Measurements from ENCODE around the gene RAB31.

The RAB31 gene

DNA sequence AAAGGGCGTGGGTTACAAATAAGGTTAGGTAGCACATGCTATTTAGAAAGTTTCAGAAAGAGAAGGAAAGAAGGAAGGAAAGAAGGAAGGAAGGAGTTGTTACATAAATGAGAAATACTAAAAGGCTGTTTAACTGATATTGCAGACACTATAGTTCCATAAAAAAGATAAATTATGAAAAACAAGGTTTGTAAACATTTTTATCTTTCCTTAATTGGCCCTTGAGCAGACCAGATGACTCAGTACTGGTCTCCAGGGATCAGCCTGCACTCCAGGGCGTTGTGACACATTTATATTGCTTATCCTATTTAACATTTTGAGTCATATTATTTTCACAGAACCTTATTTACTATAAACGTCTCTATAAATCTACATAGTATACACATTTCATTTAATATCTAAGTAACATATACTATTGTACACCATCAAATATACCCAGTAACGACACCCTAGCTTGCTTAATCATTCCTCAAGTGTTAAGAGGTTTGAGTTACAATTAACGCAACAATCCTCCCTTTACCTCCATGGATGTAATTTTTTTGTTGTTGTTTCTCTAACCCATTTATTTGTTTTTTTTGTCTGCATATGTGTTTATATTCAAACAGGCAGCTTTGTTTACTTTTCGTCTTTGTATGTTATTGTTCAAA lies 2.8 kb upstream of the RAB31 start:
- POLR2A ChIA-PET, result no interaction called here
- no peak for DNase-seq (ENCODE audit: extremely low spot score)
- TF ChIP-seq, protein P1, sequence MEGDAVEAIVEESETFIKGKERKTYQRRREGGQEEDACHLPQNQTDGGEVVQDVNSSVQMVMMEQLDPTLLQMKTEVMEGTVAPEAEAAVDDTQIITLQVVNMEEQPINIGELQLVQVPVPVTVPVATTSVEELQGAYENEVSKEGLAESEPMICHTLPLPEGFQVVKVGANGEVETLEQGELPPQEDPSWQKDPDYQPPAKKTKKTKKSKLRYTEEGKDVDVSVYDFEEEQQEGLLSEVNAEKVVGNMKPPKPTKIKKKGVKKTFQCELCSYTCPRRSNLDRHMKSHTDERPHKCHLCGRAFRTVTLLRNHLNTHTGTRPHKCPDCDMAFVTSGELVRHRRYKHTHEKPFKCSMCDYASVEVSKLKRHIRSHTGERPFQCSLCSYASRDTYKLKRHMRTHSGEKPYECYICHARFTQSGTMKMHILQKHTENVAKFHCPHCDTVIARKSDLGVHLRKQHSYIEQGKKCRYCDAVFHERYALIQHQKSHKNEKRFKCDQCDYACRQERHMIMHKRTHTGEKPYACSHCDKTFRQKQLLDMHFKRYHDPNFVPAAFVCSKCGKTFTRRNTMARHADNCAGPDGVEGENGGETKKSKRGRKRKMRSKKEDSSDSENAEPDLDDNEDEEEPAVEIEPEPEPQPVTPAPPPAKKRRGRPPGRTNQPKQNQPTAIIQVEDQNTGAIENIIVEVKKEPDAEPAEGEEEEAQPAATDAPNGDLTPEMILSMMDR (IDR thresholded peaks at IDR 0.05; ENCODE audit: control extremely low read depth, extremely low read depth, low read depth, missing control alignments), result no peak
- CTCF ChIA-PET, result interaction anchor here (0.9 kb wide), 1 partner anchor 45 kb away, joined by 3 read pairs; no protein-coding TSS in a partner anchor

DNA sequence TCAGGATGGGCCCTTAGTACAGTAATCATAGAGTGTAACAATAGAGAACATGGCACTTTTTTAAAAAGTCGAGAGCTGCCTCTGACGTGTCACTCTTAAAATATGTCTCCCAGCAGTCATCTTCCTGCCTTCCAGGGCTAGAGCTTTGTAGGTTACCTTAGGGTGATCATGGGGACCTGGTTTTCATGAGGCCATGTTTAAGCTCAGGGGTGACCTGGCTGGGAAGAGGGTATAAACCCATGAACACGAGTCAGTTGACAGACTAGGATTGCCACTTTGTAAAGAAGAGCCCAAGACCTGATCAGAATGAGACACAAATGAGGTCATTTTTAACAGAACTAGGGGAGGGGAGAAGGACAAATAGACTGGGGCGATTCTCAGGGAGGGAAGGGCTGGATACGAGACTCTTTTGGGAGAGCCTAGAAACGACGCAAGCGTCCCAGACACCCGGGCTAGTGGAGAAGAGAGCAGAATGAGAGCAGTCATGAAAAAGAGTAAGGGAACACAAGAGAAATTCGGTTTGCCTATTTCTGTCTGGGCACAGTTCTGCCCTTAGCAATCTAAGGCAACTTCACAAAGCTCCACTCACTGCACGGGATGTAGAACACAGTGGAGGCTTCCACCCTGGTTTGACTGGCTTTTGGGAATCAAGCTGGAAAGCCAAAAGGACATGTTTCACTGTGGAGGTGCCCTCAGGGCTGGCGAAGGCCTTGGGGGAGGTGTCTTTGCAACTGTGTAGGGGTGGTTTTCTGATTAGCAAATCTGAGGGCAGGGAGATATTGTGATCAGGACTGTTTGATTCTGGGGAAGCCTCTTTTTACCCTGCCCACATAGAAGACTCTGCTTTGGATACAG lies 1.8 kb upstream of the RAB31 start:
- TF ChIP-seq, protein P1 (IDR thresholded peaks at IDR 0.05; ENCODE audit: control extremely low read depth, extremely low read depth, low read depth, missing control alignments), result no peak
- CTCF ChIA-PET, result interaction anchor here (0.9 to 1.2 kb wide), 2 partner anchors 10 to 46 kb away, joined by 3 to 4 read pairs; no protein-coding TSS in a partner anchor
- DNase-seq (ENCODE audit: extremely low spot score), result no peak
- POLR2A ChIA-PET, result no interaction called here

DNA sequence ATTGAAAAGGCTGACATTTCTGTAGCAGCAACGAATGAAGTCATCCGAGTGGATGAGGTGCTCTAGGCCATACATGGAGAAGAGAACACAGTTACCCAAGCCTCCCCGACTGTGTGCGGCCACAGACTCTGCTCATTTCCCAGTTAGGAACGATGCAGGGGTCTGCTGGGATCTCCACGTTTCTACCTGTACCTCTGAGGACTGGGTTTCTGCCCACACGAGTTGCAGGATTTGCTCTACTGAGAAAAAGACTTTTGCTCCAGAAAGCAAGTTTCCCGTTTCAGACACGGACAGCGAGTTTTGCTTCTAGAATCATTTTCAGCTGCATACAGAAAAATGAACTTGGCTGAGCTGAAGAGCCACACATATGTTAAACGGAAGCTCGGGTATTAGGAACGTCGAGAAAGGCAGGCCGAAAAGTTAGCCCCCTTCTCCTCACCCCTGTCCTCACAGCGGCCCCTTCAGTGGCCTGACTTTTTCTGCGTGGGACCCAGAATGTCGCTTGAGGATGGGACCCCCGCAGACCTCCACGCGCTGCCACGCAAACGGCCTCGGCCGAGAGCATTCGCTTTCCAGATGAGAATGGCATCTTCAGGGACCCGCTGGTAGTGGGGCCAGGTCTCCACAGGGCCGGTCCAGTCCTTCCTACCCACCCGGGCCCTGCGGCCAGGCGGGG lies 582 bp upstream of the RAB31 start:
- ChIA-PET CTCF (interaction anchor here (0.6 to 1.3 kb wide), 2 partner anchors 9 to 132 kb away, joined by 3 read pairs; no protein-coding TSS in a partner anchor), POLR2A (interaction anchor here (0.7 kb wide), 1 partner anchor 35 kb away, joined by 3 read pairs; no protein-coding TSS in a partner anchor)
- TF ChIP-seq, protein P1 (IDR thresholded peaks at IDR 0.05; ENCODE audit: control extremely low read depth, extremely low read depth, low read depth, missing control alignments), result no peak
- DNase-seq (ENCODE audit: extremely low spot score), result no peak

GRCh38 chr18:9708434-9709303 lies 568 bp downstream of the RAB31 start:
- POLR2A ChIA-PET, result interaction anchor here (0.7 kb wide), 1 partner anchor 36 kb away, joined by 3 read pairs; no protein-coding TSS in a partner anchor
- CTCF ChIA-PET, result interaction anchor here (1.2 to 1.3 kb wide), 2 partner anchors 10 to 133 kb away, joined by 3 read pairs; no protein-coding TSS in a partner anchor
- DNase-seq (ENCODE audit: extremely low spot score), result peak; percentile 39

DNA sequence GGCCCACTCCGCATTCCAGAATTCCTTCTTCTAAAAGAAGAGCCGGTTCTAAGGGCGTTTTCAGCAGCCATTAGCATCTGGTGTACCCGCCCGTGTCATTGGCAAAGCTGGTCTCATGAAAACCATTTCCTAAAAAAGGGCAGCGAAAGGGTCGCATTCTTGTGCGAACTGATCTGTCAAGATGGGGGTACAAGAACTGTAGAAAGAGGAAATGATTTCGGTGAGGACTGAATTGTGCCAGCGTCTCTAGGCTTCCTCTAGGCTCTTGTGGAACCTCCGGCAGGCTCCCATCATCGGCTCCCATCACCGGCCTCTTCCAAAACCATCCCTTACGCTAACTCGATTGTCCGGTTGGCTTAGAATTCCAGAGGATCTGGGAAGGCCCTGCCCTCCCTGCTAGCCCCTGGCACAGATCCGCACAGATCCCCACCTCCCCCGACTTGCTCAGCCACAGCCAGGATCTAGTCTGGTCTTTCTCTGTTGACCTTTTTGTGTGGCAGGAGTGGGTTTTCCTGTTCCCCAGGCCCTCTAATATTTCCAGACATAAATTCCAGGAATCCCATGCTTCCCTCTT lies 1.3 kb downstream of the RAB31 start:
- ChIA-PET POLR2A (no interaction called here), CTCF (interaction anchor here (1.9 kb wide), 1 partner anchor 11 kb away, joined by 5 read pairs; no protein-coding TSS in a partner anchor)
- TF ChIP-seq, protein P1 (IDR thresholded peaks at IDR 0.05; ENCODE audit: control extremely low read depth, extremely low read depth, low read depth, missing control alignments), result no peak
- no peak for DNase-seq (ENCODE audit: extremely low spot score)

More at GRCh38 chr18:9708434-9709303, 568 bp downstream of the RAB31 start:
- TF ChIP-seq, protein P1 (IDR thresholded peaks at IDR 0.05; ENCODE audit: control extremely low read depth, extremely low read depth, low read depth, missing control alignments), result no peak
